GM12891 (cell line): ENCODE data around the gene ESRRB.

Experiments
- PAX5 ChIP-seq: IDR thresholded peaks from 2 replicates; pipeline ENCODE4 v1.6.1; 2011; ENCODE audit warnings: low read length, moderate library complexity, mild to moderate bottlenecking; ENCODE audit not compliant: insufficient read depth, severe bottlenecking
- POLR2A ChIP-seq: IDR thresholded peaks from 2 replicates; pipeline ENCODE4 v1.6.1; 2011; ENCODE audit warnings: low read depth, low read length, control low read depth
- POLR2AphosphoS5 ChIP-seq: IDR thresholded peaks from 2 replicates; pipeline ENCODE4 v1.6.1; 2011; ENCODE audit warnings: low read depth, low read length, control low read depth
- POU2F2 ChIP-seq: IDR thresholded peaks from 2 replicates; pipeline ENCODE4 v1.6.1; 2011; ENCODE audit warnings: low read depth, mild to moderate bottlenecking, control low read depth, low read length, moderate library complexity
- SPI1 ChIP-seq: IDR thresholded peaks from 2 replicates; pipeline ENCODE4 v1.6.1; 2011; ENCODE audit warnings: low read depth, low read length, control low read depth
- TAF1 ChIP-seq: IDR thresholded peaks from 2 replicates; pipeline ENCODE4 v1.6.1; 2011; ENCODE audit warnings: low read depth, low read length, control low read depth

DNA sequence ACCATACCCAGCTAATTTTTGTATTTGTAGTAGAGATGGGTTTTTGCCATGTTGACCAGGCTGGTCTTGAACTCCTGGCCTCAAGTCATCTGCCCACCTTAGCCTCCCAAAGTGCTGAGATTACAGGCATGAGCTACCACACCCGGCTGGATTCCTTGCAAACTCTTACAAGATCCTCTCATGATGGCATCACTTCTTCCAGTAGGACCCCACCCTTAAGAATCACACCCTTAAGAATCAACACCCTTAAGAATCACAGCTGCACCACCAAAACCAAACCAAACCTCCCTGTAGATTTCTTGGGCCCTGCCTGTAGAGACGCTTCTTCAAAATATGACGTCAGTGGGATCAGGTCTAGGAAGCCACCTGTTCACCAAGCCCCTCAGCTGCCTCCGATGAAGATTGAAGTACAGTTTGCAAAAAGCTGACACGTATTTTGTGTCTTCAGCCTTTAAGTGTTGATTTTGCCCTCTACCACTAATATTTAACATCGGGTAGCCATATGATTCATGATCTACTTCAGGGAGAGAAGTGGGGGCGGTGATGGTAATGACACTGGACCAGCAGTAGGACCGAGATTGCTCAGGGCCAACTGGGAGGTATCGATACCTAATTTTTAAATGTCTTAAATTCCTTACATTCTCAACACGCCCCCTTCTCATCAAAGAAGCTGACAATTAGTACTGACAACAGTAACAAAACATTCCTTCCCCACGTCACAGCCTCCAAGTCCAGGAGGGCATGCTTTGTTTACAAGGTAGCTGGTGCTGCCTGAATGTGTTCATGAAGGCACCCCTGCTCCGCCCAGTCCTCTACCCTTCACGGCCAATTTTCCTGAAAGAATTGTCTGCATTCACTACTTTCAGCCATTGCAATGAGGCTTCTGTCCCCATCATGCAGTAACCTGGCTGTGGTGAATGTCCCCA lies 57.2 kb downstream of the ESRRB start:
- no peak for TF ChIP-seq POLR2AphosphoS5
- TF ChIP-seq POLR2A = no peak
- no peak for TF ChIP-seq SPI1
- TF ChIP-seq POU2F2 = no peak
- no peak for TF ChIP-seq TAF1
- TF ChIP-seq PAX5 = no peak
